LHCN-M2 (cell line): ENCODE results near the gene DMAC2. TPM values are rescaled to one million over a fixed set of nuclear protein-coding genes. Genes with fewer than 3 reads are reported as not detected.
"Not testable (repeated sequence)": the region's sequence is repeated elsewhere in the genome, so short reads cannot be mapped to it uniquely, and the experiment has no call there.

Experiments used
- DNase-seq: peaks from one replicate; pipeline ENCODE4 v3.0.0-alpha.2; 2012; ENCODE audit warnings: low read depth
- polyA plus RNA-seq: library from polyadenylated mRNA; unstranded; fragments of >200 nt; gene quantifications from one replicate; pipeline ENCODE4 v1.2.1, GENCODE V29; 2012; ENCODE audit warnings: missing spikeins
- total RNA-seq: library from RNA; depleted of rRNA; stranded (reverse); fragments of >200 nt; gene quantifications from 2 replicates; pipeline ENCODE4 v1.2.3, GENCODE V29; 2014; rRNA removed

DMAC2 gene
- 52.1 and 53.6 TPM in 2 replicates for total RNA-seq
- 45.4 TPM for polyA plus RNA-seq

- DNase-seq: peak; percentile 97
These were observed at the start of gene DMAC2 for GRCh38 chr19:41439441-41440222. TSS of gene DMAC2 (minus strand) at chr19:41439912. CDS start at chr19:41439899, 13 bp downstream.

DNA sequence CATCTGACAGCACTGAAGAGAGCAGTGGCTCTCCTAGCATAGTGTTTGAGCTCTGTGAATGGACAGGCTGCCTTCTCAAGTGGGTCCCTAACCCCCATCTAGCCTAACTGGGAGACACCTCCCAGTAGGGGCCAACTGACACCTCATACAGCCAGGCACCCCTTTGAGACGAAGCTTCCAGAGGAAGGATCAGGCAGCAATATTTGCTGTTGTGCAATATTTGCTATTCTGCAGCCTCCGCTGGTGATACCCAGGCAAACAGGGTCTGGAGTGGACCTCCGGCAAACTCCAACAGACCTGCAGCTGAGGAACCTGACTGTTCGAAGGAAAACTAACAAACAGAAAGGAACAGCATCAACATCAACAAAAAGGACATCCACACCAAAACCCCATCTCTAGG lies 47.2 kb upstream of the DMAC2 start:
- not testable (repeated sequence) for DNase-seq

DNA sequence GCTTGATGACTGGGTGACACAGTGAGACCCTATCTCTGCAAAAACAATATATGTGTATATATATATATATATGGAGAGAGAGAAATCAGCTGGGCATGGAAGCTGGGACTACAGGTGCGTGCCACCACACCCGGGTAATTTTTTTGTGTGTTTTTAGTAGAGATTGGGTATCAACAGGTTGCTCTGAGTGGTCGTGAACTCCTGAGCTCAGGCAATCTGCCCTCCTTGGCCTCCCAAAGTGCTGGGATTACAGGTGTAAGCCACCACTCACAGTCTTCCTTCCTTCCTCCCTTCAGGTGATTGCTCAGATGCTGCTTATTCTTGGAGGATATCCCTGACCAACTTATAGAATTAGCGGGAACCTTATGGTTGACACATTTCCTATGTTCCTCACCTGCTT lies 45.1 kb upstream of the DMAC2 start:
- DNase-seq: no peak

DNA sequence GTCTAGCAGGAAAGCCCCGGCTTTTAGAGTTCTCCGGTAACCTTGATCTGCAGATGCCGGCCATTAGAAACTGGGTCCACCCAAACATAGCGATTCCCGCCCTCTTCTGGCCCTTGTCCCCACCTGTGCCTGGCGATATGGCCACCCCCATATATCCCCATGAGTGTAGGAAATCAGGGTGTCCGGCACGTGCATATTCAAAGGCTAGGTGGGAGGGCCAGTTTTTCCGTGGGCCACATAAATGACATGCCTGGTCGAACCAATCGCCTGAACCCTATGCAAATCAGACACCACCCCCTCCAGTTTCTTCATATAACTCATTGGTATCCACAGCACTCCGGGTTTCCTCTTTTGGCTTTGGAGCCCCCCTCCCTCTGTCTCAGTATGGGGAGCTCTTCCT lies 40.6 kb upstream of the DMAC2 start:
- DNase-seq: no peak

- peak; percentile 9 for DNase-seq
These were observed 40.1 kb upstream of the DMAC2 start for GRCh38 chr19:41479757-41480191.

DNA sequence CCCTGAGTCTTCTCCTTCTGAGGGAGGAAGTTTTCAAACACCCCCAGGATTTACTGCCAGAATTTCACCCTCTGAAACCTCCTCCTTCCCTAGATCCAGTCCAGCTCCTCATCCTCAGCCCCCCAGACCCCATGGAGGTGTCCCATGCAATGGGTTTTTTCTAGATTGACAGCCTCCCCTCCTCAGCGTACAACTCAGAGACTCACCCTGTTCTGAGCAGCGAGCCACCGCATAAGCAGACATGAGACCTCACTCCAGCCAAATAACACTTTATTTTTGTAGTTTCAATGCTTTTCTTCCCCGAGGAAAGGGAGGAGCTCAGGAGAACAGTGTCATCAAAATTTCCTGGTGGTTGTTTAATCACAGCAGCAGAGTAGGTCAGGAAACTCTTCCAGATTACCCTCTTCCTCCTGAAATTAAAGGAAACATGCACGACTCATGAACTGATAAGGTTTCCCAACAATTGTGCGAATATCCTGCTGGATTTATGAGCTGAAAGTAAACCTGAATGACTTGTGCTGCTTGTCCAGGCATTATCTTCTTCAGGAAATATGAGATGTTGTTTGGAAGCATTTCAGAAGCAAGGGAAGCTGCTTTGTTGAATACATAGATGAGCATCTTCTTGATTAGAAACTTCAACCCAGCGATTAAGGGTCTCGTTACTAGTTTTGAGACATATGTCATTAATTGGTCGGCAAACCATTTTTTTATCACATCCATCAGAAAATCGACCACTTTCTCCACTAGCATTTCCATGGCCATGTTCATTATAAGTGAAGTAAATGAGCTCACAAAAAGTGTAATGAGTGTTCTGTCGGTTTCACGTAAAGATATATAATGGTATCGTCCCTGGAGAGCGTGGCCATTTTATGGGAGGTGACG lies 39.4 kb upstream of the DMAC2 start:
- no peak for DNase-seq

GRCh38 chr19:41478171-41478570 lies 38.5 kb upstream of the DMAC2 start:
- DNase-seq: no peak

- no peak for DNase-seq
These were observed 36.9 kb upstream of the DMAC2 start for GRCh38 chr19:41476583-41476982.

GRCh38 chr19:41463257-41464256 lies 23.8 kb upstream of the DMAC2 start:
- DNase-seq: not testable (repeated sequence)

DNA sequence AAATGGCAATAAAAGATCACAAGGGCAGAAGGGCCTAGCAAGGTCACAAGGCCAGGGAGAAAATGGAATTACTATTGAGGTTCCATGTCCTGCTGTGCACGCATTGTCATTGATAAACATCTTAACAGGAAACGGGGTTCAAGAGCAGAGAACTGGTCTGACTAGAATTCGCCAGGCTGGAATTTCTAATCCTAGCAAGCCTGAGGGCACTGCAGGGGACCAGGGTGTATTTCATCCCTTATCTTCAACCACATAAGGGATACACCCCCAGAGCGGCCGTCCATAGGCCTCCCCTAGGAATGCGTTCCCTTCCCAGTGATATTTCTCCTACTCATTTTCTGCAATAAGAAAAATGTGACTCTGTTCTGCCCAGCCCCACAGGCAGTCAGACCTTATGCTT lies 22.8 kb upstream of the DMAC2 start:
- DNase-seq: no peak

- no peak for DNase-seq
These were observed 17.5 kb upstream of the DMAC2 start for GRCh38 chr19:41457241-41457640.

DNA sequence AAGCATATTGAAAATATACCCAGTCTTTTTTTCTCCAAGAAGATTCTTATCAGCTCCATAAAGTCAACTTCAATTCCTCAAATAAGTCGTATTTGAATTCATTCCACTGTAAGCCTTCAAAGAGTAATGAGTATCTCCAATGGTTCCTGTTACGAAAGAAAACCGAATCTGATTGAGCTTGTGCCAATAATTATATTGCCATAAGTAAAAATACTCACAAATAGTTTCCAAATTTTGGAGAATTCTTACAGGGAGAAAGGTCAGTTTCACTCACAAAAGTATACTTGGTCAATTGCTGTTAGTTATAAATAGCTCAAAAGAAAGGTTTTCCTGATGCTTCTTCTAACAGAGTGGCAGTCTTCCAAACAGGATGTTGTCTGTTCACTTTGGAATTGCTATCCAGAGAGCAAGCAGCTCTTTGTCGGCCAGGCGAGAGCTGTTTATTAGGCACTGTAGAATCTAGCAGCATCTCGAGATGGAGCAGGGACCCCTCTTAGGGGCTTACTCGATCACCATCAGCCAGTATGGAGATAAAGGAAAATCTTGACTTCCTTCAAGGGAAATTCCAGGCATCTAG lies 16.7 kb upstream of the DMAC2 start:
- peak; percentile 8 for DNase-seq

- DNase-seq: no peak
These were observed 16.2 kb upstream of the DMAC2 start for GRCh38 chr19:41455936-41456335.

DNA sequence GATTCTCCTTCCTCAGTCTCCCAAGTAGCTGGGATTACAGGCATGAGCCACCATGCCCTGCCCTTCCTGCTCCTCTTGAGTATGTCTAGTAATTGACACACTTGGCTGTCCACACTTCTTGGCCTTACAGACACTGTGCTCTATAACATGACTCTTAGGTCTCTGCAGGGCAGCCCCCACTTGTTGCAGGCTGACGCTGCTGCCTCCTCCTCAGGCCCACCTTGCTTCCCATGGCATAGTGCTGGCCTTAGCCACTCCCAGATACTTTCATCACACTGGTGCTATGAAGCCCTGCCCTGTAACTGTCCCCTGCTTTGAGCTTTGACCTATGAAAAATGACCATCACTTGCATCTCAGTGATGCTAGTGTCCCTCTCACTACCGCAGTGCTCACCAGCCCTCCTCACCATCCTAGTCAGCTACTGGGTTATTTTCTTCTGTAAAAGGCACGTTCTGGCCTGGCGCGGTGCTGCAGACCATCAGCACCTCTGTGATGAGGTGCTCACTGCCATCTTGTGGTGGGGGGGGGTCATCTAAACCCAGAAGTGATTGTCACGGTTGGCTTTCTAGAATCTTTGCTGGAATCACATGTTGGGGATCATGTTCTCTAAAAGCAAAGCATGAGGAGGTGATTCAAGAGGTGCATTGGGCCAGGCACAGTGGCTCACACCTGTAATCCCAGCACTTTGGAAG lies 13.0 kb upstream of the DMAC2 start:
- DNase-seq: no peak

DNA sequence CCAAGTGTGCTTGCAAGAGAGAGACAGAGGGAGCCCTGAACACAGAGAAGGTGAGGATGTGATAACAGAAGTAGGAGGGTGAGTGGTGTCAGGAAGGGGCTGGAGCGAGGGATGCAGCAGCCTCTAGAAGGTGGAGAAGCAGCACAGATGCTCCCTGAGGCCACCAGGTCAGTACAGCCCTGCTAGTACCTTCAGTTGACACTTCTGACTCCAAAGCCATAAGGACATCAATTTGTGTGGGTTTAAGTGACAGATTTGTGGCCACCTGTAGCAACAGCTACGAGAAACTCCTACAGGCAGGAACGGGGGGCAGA lies 10.1 kb upstream of the DMAC2 start:
- DNase-seq: no peak

GRCh38 chr19:41449079-41449864 lies 9.6 kb upstream of the DMAC2 start:
- peak; percentile 52 for DNase-seq

- no peak for DNase-seq
These were observed 8.1 kb upstream of the DMAC2 start for GRCh38 chr19:41447732-41448332.

- DNase-seq: no peak
These were observed 5.9 kb upstream of the DMAC2 start for GRCh38 chr19:41445575-41445974.

GRCh38 chr19:41443813-41444455 lies 4.2 kb upstream of the DMAC2 start:
- DNase-seq: no peak
